HUES48 (cell line): ENCODE results near the gene RALY.

ENCODE experiments used
- H3K27ac ChIP-seq: one replicate; pipeline ENCODE4 v1.7.0; 2013; ENCODE audit warnings: low read depth, low read length, inconsistent platforms
- H3K27me3 ChIP-seq: 2 replicates; pipeline ENCODE4 v1.6.1; 2013; ENCODE audit warnings: mild to moderate bottlenecking, low read length; ENCODE audit not compliant: control insufficient read depth, insufficient read depth
- H3K36me3 ChIP-seq: 2 replicates; pipeline ENCODE4 v1.6.1; 2013; ENCODE audit warnings: low read length; ENCODE audit not compliant: control insufficient read depth, insufficient read depth
- H3K4me1 ChIP-seq: 2 replicates; pipeline ENCODE4 v1.6.1; 2013; ENCODE audit warnings: mild to moderate bottlenecking, low read length; ENCODE audit not compliant: control insufficient read depth, insufficient read depth
- H3K4me3 ChIP-seq: 2 replicates; pipeline ENCODE4 v1.5.1; 2013; ENCODE audit warnings: mild to moderate bottlenecking, low read depth, low read length
- H3K9ac ChIP-seq: 2 replicates; pipeline ENCODE4 v1.6.1; 2013; ENCODE audit warnings: mild to moderate bottlenecking, low read depth, low read length, moderate library complexity
- H3K9me3 ChIP-seq: 2 replicates; pipeline ENCODE4 v1.6.1; 2013; ENCODE audit warnings: low read length; ENCODE audit not compliant: control insufficient read depth, insufficient read depth

RALY gene

GRCh38 chr20:34004790-34005457 lies 11.2 kb downstream of the RALY start:
- Histone ChIP-seq H3K4me1 (peaks cover 34% of the 10 kb centered on the region), H3K9ac (no peak overlapping the region), H3K36me3 (no peaks in the 10 kb centered on the region), H3K9me3 (no peaks in the 10 kb centered on the region), H3K27me3 (no peaks in the 10 kb centered on the region), H3K4me3 (no peak overlapping the region), H3K27ac (no peak overlapping the region)

- Histone ChIP-seq H3K4me1 (peaks cover 34% of the 10 kb centered on the region), H3K4me3 (no peak overlapping the region), H3K9me3 (no peaks in the 10 kb centered on the region), H3K27me3 (no peaks in the 10 kb centered on the region), H3K27ac (no peak overlapping the region), H3K9ac (no peak overlapping the region), H3K36me3 (no peaks in the 10 kb centered on the region)
Measured at GRCh38 chr20:34006619-34007018, 12.9 kb downstream of the RALY start.

- Histone ChIP-seq H3K9ac (no peak overlapping the region), H3K27ac (no peak overlapping the region), H3K27me3 (no peaks in the 10 kb centered on the region), H3K36me3 (no peaks in the 10 kb centered on the region), H3K9me3 (no peaks in the 10 kb centered on the region), H3K4me1 (peaks cover 52% of the 10 kb centered on the region), H3K4me3 (no peak overlapping the region)
Measured at GRCh38 chr20:34008477-34008876, 14.8 kb downstream of the RALY start.

GRCh38 chr20:34010405-34010931 lies 16.8 kb downstream of the RALY start:
- H3K9ac ChIP-seq: no peak overlapping the region
- H3K9me3 ChIP-seq: no peaks in the 10 kb centered on the region
- peak overlapping the region; percentile 20; the same call in 1 of the 2 replicates for H3K4me3 ChIP-seq
- peak overlapping the region; percentile 54 for H3K27ac ChIP-seq
- no peaks in the 10 kb centered on the region for H3K27me3 ChIP-seq
- peaks cover 50% of the 10 kb centered on the region for H3K4me1 ChIP-seq
- no peaks in the 10 kb centered on the region for H3K36me3 ChIP-seq

GRCh38 chr20:34011275-34011674 lies 17.6 kb downstream of the RALY start:
- no peaks in the 10 kb centered on the region for H3K27me3 ChIP-seq
- H3K4me1 ChIP-seq: peaks cover 56% of the 10 kb centered on the region
- no peaks in the 10 kb centered on the region for H3K36me3 ChIP-seq
- no peak overlapping the region for H3K4me3 ChIP-seq
- no peak overlapping the region for H3K9ac ChIP-seq
- H3K27ac ChIP-seq: peak overlapping the region; percentile 54
- no peaks in the 10 kb centered on the region for H3K9me3 ChIP-seq

GRCh38 chr20:34012330-34012729 lies 18.6 kb downstream of the RALY start:
- H3K9me3 ChIP-seq: no peaks in the 10 kb centered on the region
- H3K27me3 ChIP-seq: no peaks in the 10 kb centered on the region
- H3K4me3 ChIP-seq: no peak overlapping the region
- H3K27ac ChIP-seq: peak overlapping the region; percentile 29
- peaks cover 66% of the 10 kb centered on the region for H3K4me1 ChIP-seq
- peak overlapping the region; percentile 11; the same call in 1 of the 2 replicates for H3K9ac ChIP-seq
- no peaks in the 10 kb centered on the region for H3K36me3 ChIP-seq

- peak overlapping the region; percentile 11; the same call in 1 of the 2 replicates for H3K9ac ChIP-seq
- peak overlapping the region; percentile 29 for H3K27ac ChIP-seq
Measured at GRCh38 chr20:34012735-34013134, 19.0 kb downstream of the RALY start.

GRCh38 chr20:34013554-34013953 lies 19.8 kb downstream of the RALY start:
- no peaks in the 10 kb centered on the region for H3K27me3 ChIP-seq
- no peaks in the 10 kb centered on the region for H3K36me3 ChIP-seq
- H3K9me3 ChIP-seq: no peaks in the 10 kb centered on the region
- no peak overlapping the region for H3K27ac ChIP-seq
- no peak overlapping the region for H3K9ac ChIP-seq
- peaks cover 61% of the 10 kb centered on the region for H3K4me1 ChIP-seq
- H3K4me3 ChIP-seq: no peak overlapping the region

More at GRCh38 chr20:34012735-34013134, 19.0 kb downstream of the RALY start:
- H3K4me1 ChIP-seq: peaks cover 69% of the 10 kb centered on the region
- H3K9me3 ChIP-seq: no peaks in the 10 kb centered on the region
- H3K27me3 ChIP-seq: no peaks in the 10 kb centered on the region
- no peak overlapping the region for H3K4me3 ChIP-seq
- H3K36me3 ChIP-seq: no peaks in the 10 kb centered on the region

GRCh38 chr20:34014878-34015277 lies 21.2 kb downstream of the RALY start:
- peaks cover 53% of the 10 kb centered on the region for H3K4me1 ChIP-seq
- H3K27me3 ChIP-seq: no peaks in the 10 kb centered on the region
- H3K4me3 ChIP-seq: no peak overlapping the region
- H3K9ac ChIP-seq: no peak overlapping the region
- H3K27ac ChIP-seq: no peak overlapping the region
- no peaks in the 10 kb centered on the region for H3K36me3 ChIP-seq
- H3K9me3 ChIP-seq: no peaks in the 10 kb centered on the region

GRCh38 chr20:34015401-34016335 lies 22.0 kb downstream of the RALY start:
- H3K9ac ChIP-seq: no peak overlapping the region
- peaks cover 50% of the 10 kb centered on the region for H3K4me1 ChIP-seq
- no peak overlapping the region for H3K27ac ChIP-seq
- no peak overlapping the region for H3K4me3 ChIP-seq
- H3K27me3 ChIP-seq: no peaks in the 10 kb centered on the region
- H3K9me3 ChIP-seq: no peaks in the 10 kb centered on the region
- no peaks in the 10 kb centered on the region for H3K36me3 ChIP-seq

GRCh38 chr20:34016736-34017135 lies 23.0 kb downstream of the RALY start:
- Histone ChIP-seq H3K27me3 (no peaks in the 10 kb centered on the region), H3K9me3 (no peaks in the 10 kb centered on the region), H3K27ac (no peak overlapping the region), H3K4me3 (no peak overlapping the region), H3K9ac (no peak overlapping the region), H3K4me1 (peaks cover 40% of the 10 kb centered on the region), H3K36me3 (no peaks in the 10 kb centered on the region)
